H1 (cell line): ENCODE results near the gene NSL1. TPM values are rescaled to one million over a fixed set of nuclear protein-coding genes. Genes with fewer than 3 reads are reported as not detected.

Source experiments
- CTCF ChIA-PET: fragments of 300-600 bp; sonication (Branson Sonifier 250); formaldehyde crosslinking; loops from one replicate; lab custom pipeline; 2021; ENCODE audit not compliant: partially characterized antibody; lab: Charles Lee
- POLR2A ChIA-PET: fragments of 300-600 bp; sonication (Branson Sonifier 250); formaldehyde crosslinking; loops from one replicate; lab custom pipeline; 2021; ENCODE audit warnings: inconsistent platforms; ENCODE audit not compliant: partially characterized antibody; lab: Charles Lee
- DNase-seq, 2 experiments: peaks; one replicate each; pipeline versions ENCODE4 v3.0.0 to v3.0.0-alpha.2; 2010 to 2022; ENCODE audit warnings: low spot score in 2 of 2, low read depth in 1 of 2, mixed read lengths in 1 of 2
- FAIRE-seq: peaks from 2 replicates; lab custom pipeline; 2011; peaks lifted over from hg19 to GRCh38; lab: Jason Lieb, UNC
- H2AFZ ChIP-seq: 2 replicates; pipeline ENCODE4 v1.8.1; 2012; ENCODE audit warnings: low read length, inconsistent platforms
- H2AK5ac ChIP-seq: 2 replicates; pipeline ENCODE4 v1.6.1; 2013; ENCODE audit warnings: low read depth, low read length
- H2BK120ac ChIP-seq: replicated peaks from 2 replicates; pipeline ENCODE3; 2013; ENCODE audit warnings: low read depth, low read length, inconsistent platforms
- H2BK12ac ChIP-seq: 2 replicates; pipeline ENCODE4 v1.6.1; 2013; ENCODE audit warnings: low read depth, low read length
- H2BK15ac ChIP-seq: 2 replicates; pipeline ENCODE4 v1.6.1; 2013; ENCODE audit warnings: low read length
- H2BK20ac ChIP-seq: 2 replicates; pipeline ENCODE4 v1.6.1; 2013; ENCODE audit warnings: low read length
- H2BK5ac ChIP-seq: 2 replicates; pipeline ENCODE4 v1.6.1; 2013; ENCODE audit warnings: low read depth, low read length
- H3K14ac ChIP-seq: 2 replicates; pipeline ENCODE4 v1.6.1; 2013; ENCODE audit warnings: inconsistent platforms; ENCODE audit not compliant: insufficient read length
- H3K18ac ChIP-seq: 2 replicates; pipeline ENCODE4 v1.6.1; 2013; ENCODE audit warnings: low read length; ENCODE audit errors: extremely low read depth
- H3K23ac ChIP-seq: 2 replicates; pipeline ENCODE4 v1.6.1; 2013; ENCODE audit warnings: inconsistent platforms; ENCODE audit not compliant: insufficient read length
- H3K23me2 ChIP-seq: 2 replicates; pipeline ENCODE4 v1.6.1; 2013; ENCODE audit warnings: low read depth, low read length
- H3K27ac ChIP-seq: 2 replicates; pipeline ENCODE4 v1.6.1; 2011; ENCODE audit warnings: low read depth, low read length, inconsistent platforms
- H3K27me3 ChIP-seq, 4 experiments: replicated peaks in 1 of 4; 1 replicate in 1 of 4; 2 replicates in 3 of 4; pipeline versions ENCODE4 v1.6.1 to v1.8.1; 2011 to 2013; ENCODE audit warnings: low read length in 3 of 4, mild to moderate bottlenecking in 3 of 4, inconsistent platforms in 2 of 4, mixed read lengths in 2 of 4, moderate library complexity in 1 of 4; ENCODE audit not compliant: control insufficient read depth in 3 of 4, insufficient read depth in 3 of 4; ENCODE audit errors: extremely low read depth in 1 of 4
- H3K36me3 ChIP-seq, 4 experiments: 2 replicates each; pipeline versions ENCODE4 v1.6.1 to v1.8.1; 2011 to 2013; ENCODE audit warnings: mild to moderate bottlenecking in 4 of 4, low read length in 3 of 4, moderate library complexity in 2 of 4, control low read depth in 1 of 4, inconsistent platforms in 1 of 4; ENCODE audit not compliant: insufficient read depth in 4 of 4, control insufficient read depth in 2 of 4
- H3K4ac ChIP-seq: replicated peaks from 2 replicates; pipeline ENCODE3; 2013; ENCODE audit warnings: low read length, low read depth, mixed read lengths, inconsistent platforms; ENCODE audit not compliant: insufficient read length
- H3K4me1 ChIP-seq, 4 experiments: replicated peaks in 1 of 4; 1 replicate in 1 of 4; 2 replicates in 3 of 4; pipeline versions ENCODE4 v1.6.1 to v1.8.1; 2011 to 2013; ENCODE audit warnings: low read length in 3 of 4, inconsistent platforms in 2 of 4, mixed read lengths in 1 of 4; ENCODE audit not compliant: insufficient read depth in 4 of 4, control insufficient read depth in 3 of 4
- H3K4me2 ChIP-seq, 2 experiments: 2 replicates each; pipeline versions ENCODE4 v1.6.1 to v1.8.1; 2011 to 2013; ENCODE audit warnings: low read depth in 2 of 2, low read length in 2 of 2, control low read depth in 1 of 2, inconsistent platforms in 1 of 2, mild to moderate bottlenecking in 1 of 2; ENCODE audit not compliant: insufficient read depth in 1 of 2
- H3K4me3 ChIP-seq, 4 experiments: fragments of 200-600, 300-600 bp in 1 of 4; sonication (generic), shearing (Covaris generic), sonication (Bioruptor Twin) in 1 of 4; 2 replicates each; pipeline versions ENCODE4 v1.5.1 to v1.8.1; 2011 to 2016; ENCODE audit warnings: low read length in 4 of 4, low read depth in 3 of 4, control low read depth in 2 of 4, inconsistent platforms in 2 of 4, mild to moderate bottlenecking in 2 of 4, mixed read lengths in 1 of 4, moderate library complexity in 1 of 4; ENCODE audit not compliant: insufficient read depth in 2 of 4; ENCODE audit errors: extremely low read depth in 1 of 4
- H3K56ac ChIP-seq: replicated peaks from 2 replicates; pipeline ENCODE3; 2013; ENCODE audit warnings: low read depth, mild to moderate bottlenecking, mixed read lengths, low read length, inconsistent platforms; ENCODE audit not compliant: insufficient read length
- H3K79me1 ChIP-seq: 2 replicates; pipeline ENCODE4 v1.6.1; 2013; ENCODE audit warnings: low read depth, low read length, control low read depth
- H3K79me2 ChIP-seq, 2 experiments: 2 replicates each; pipeline versions ENCODE4 v1.6.1 to v1.8.1; 2012 to 2013; ENCODE audit warnings: low read length in 2 of 2, mild to moderate bottlenecking in 2 of 2, inconsistent platforms in 1 of 2; ENCODE audit not compliant: insufficient read depth in 2 of 2, control insufficient read depth in 1 of 2
- H3K9ac ChIP-seq, 4 experiments: replicated peaks in 1 of 4; 1 replicate in 1 of 4; 2 replicates in 3 of 4; pipeline versions ENCODE4 v1.6.1 to v1.8.1; 2011 to 2013; ENCODE audit warnings: low read depth in 3 of 4, low read length in 3 of 4, control low read depth in 2 of 4, mild to moderate bottlenecking in 2 of 4, moderate library complexity in 2 of 4, inconsistent platforms in 1 of 4; ENCODE audit errors: extremely low read depth in 1 of 4
- H3K9me3 ChIP-seq, 2 experiments: 2 replicates each; pipeline versions ENCODE4 v1.6.1 to v1.8.1; 2012 to 2013; ENCODE audit warnings: mild to moderate bottlenecking in 2 of 2, moderate library complexity in 2 of 2, control low read depth in 1 of 2, inconsistent platforms in 1 of 2, low read depth in 1 of 2, low read length in 1 of 2, mixed read lengths in 1 of 2; ENCODE audit not compliant: insufficient read depth in 2 of 2
- H4K20me1 ChIP-seq, 2 experiments: replicated peaks in 1 of 2; 2 replicates each; pipeline versions ENCODE3 to v1.8.1; 2011 to 2013; ENCODE audit warnings: inconsistent platforms in 2 of 2, low read length in 2 of 2, mild to moderate bottlenecking in 1 of 2; ENCODE audit not compliant: insufficient read depth in 2 of 2, control insufficient read depth in 1 of 2
- H4K5ac ChIP-seq: 2 replicates; pipeline ENCODE4 v1.6.1; 2013; ENCODE audit warnings: low read length, low read depth, mixed read lengths, inconsistent platforms; ENCODE audit not compliant: insufficient read length
- H4K8ac ChIP-seq: 2 replicates; pipeline ENCODE4 v1.8.0; 2013; ENCODE audit warnings: mild to moderate bottlenecking, moderate library complexity, low read length, inconsistent platforms; ENCODE audit not compliant: insufficient read depth; ENCODE audit errors: extremely low read depth
- H4K91ac ChIP-seq: replicated peaks from 2 replicates; pipeline ENCODE3; 2013; ENCODE audit warnings: low read length, mixed read lengths, inconsistent platforms; ENCODE audit not compliant: insufficient read length
- SP1 ChIP-seq: IDR thresholded peaks from 2 replicates; pipeline ENCODE4 v1.6.1; 2011; ENCODE audit warnings: low read depth, low read length
- ZNF274 ChIP-seq: IDR thresholded peaks from 2 replicates; pipeline ENCODE4 v1.7.0; 2012; ENCODE audit warnings: low read length, borderline replicate concordance; ENCODE audit errors: extremely low read depth
- WGBS, 2 experiments: shearing (Covaris generic) in 1 of 2; methylation state at CpG; one replicate each; pipeline versions ENCODE4 v1.1.6 to v1.1.7; 2013 to 2015; ENCODE audit warnings: low lambda C conversion rate in 2 of 2, mixed read lengths in 2 of 2, inconsistent platforms in 1 of 2, low coverage in 1 of 2, missing lambda C conversion rate in 1 of 2; ENCODE audit not compliant: insufficient replicate concordance in 2 of 2, insufficient coverage in 1 of 2, insufficient read length in 1 of 2; ENCODE audit errors: extremely low coverage in 1 of 2, missing lambda C conversion rate in 1 of 2; 5-methylcytosine and 5-hydroxymethylcytosine counted together
- polyA plus RNA-seq, 7 experiments: library from polyadenylated mRNA; depleted of rRNA in 3 of 7; stranded (reverse) in 5 of 7; unstranded in 2 of 7; fragments of >200 nt in 5 of 7; fragments of 200-250 nt in 2 of 7; gene quantifications; 1 replicate in 5 of 7; 2 replicates in 1 of 7; 4 replicates in 1 of 7; pipeline versions ENCODE4 v1.2.1 to v1.2.3, GENCODE V29; 2011 to 2013; ENCODE audit warnings: missing spikeins in 2 of 7, mixed read lengths in 2 of 7
- total RNA-seq: library from RNA; stranded (reverse); fragmentation: NEBNext Ultra II Directional; extraction: Animal tissue kit (Norgen Biotek cat#: 25700); gene quantifications from 2 replicates; pipeline ENCODE4 v1.2.1, GENCODE V29; 2021

Gene NSL1
- total and polyA plus RNA-seq, 2 of the 8 experiments (the other 6 are each of a cell fraction or from before 2014, with no cell fraction given): 25.4 to 51.7 TPM

DNA sequence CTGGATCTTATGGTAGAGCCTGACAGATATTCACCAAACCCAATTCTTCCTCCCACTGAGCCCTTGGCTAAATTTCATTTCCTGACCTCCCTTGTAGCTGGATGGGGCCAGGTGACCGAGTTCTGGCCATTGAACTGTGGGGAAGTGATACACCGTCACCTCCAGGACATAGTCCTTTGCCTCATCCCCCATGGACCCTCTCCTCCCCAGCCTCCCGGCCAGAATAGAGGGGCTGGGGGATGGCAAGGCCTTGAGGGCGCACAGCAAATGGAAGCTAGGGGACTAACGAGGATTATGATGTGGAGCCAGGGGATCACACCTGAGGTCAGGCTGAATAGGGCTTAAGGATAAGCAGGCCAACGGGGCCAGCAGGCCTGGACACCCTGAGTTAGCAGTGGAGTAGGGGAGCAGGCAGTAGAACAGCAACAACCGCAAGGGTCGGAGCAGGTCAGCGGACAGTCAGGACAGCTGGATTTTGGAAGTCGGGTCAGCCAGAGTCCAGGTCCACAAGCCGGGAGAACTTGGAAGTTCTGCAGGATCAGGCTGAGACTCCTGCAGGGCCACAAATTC is 107.0 kb downstream of the NSL1 start:
- no peak overlapping the region for H4K91ac ChIP-seq
- WGBS, 2 experiments: 86% methylated on average over 11 of the region's 11 CpGs; no CpG with 5 or more reads in 1 of the 2 experiments
- POLR2A ChIA-PET: interaction anchor here (1.1 to 1.3 kb wide), 3 partner anchors 13 to 302 kb away, joined by 3 read pairs; partner anchors contain the start of gene ATF3
- H2BK15ac ChIP-seq: peak overlapping the region; percentile 66; the same call in 1 of the 2 replicates
- H2AFZ ChIP-seq: no peak overlapping the region
- FAIRE-seq: no peak
- H4K20me1 ChIP-seq: peaks cover 0 to 1% of the 10 kb centered on the region in 2 experiments
- peaks cover 0 to 2% (median 0%) of the 10 kb centered on the region in 4 experiments; a peak in 1 of 7 replicates for H3K27me3 ChIP-seq
- no peaks in the 10 kb centered on the region for H3K9me3 ChIP-seq
- no peak overlapping the region for H4K5ac ChIP-seq
- no peaks in the 10 kb centered on the region; a peak in 2 of 7 replicates for H3K4me1 ChIP-seq
- H3K79me1 ChIP-seq: no peaks in the 10 kb centered on the region
- TF ChIP-seq SP1 (no peak), ZNF274 (no peak)
- TF ChIP-seq, all 59 proteins: peak for 0
- H3K4me3 ChIP-seq: no peak overlapping the region
- no peak overlapping the region for H2BK5ac ChIP-seq
- no peak overlapping the region for H2BK120ac ChIP-seq
- no peaks in the 10 kb centered on the region for H3K36me3 ChIP-seq
- no peak overlapping the region for H2AK5ac ChIP-seq
- H2BK20ac ChIP-seq: no peak overlapping the region
- CTCF ChIA-PET: interaction anchor here (0.6 to 1.2 kb wide), 6 partner anchors 12 to 314 kb away, joined by 3 to 4 read pairs (median 4); no protein-coding TSS in a partner anchor
- no peak overlapping the region for H3K4ac ChIP-seq
- no peak overlapping the region for H3K14ac ChIP-seq
- no peak overlapping the region for H3K27ac ChIP-seq
- H3K23ac ChIP-seq: no peak overlapping the region
- no peak overlapping the region for H3K18ac ChIP-seq
- no peaks in the 10 kb centered on the region for H3K79me2 ChIP-seq
- DNase-seq: no peak
- H4K8ac ChIP-seq: no peak overlapping the region
- H2BK12ac ChIP-seq: no peak overlapping the region
- H3K4me2 ChIP-seq: no peak overlapping the region
- H3K56ac ChIP-seq: no peak overlapping the region
- peaks cover 2% of the 10 kb centered on the region; the same call in 1 of the 2 replicates for H3K23me2 ChIP-seq
- H3K9ac ChIP-seq: no peak overlapping the region
